Activated T-helper 1 cell treated with anti-CD3 and anti-CD28 coated beads, Interleukin-12 subunit alpha, Interleukin-12 subunit beta, Interleukin-2, Interleukin-4 antibody, amounts not matched to agents 30 ng/mL and 10 ng/mL and 1 ng/mL, durations not matched to agents 14 hours and 24 hours and 36 hours (primary cell): Measurements from ENCODE around the gene BCL2L15. TPM values are rescaled to one million over a fixed set of nuclear protein-coding genes. Genes with fewer than 3 reads are reported as not detected.

Experiments used
- DNase-seq: peaks from one replicate; pipeline ENCODE4 v3.0.0; 2021; ENCODE audit warnings: low spot score
- H3K27ac Mint-ChIP-seq: one replicate; pipeline ENCODE4 v1.8.0; 2021; ENCODE audit warnings: mild to moderate bottlenecking, mixed read lengths
- H3K27me3 Mint-ChIP-seq: one replicate; pipeline ENCODE4 v1.8.0; 2022; ENCODE audit warnings: mild to moderate bottlenecking, moderate library complexity, mixed read lengths; ENCODE audit not compliant: insufficient read depth
- H3K36me3 Mint-ChIP-seq: one replicate; pipeline ENCODE4 v1.8.0; 2021; ENCODE audit warnings: low read depth, mixed read lengths
- H3K4me1 Mint-ChIP-seq: one replicate; pipeline ENCODE4 v1.8.0; 2021; ENCODE audit warnings: low read depth, mixed read lengths
- H3K4me3 Mint-ChIP-seq: one replicate; pipeline ENCODE4 v1.8.0; 2021; ENCODE audit warnings: mild to moderate bottlenecking, moderate library complexity, mixed read lengths
- H3K9me3 Mint-ChIP-seq: one replicate; pipeline ENCODE4 v1.8.0; 2021; ENCODE audit warnings: mixed read lengths
- intact Hi-C: fragments of 100-400 bp; cut with micrococcal nuclease; formaldehyde crosslinking; loops from one replicate; pipeline ENCODE4 v1.15.1; 2024
- total RNA-seq: library from RNA; stranded (reverse); gene quantifications from 2 replicates; pipeline ENCODE4 v1.2.3, GENCODE V29; 2022

Gene BCL2L15
- total RNA-seq, 1 donor from 2014 or later: 0.67 TPM

GRCh38 chr1:113924473-113924872 is 37.1 kb upstream of the BCL2L15 start:
- H3K4me1 Mint-ChIP-seq: peaks cover 16% of the 10 kb centered on the region
- H3K36me3 Mint-ChIP-seq: no peaks in the 10 kb centered on the region
- H3K27ac Mint-ChIP-seq: no peak overlapping the region
- H3K4me3 Mint-ChIP-seq: no peak overlapping the region
- H3K9me3 Mint-ChIP-seq: no peaks in the 10 kb centered on the region
- intact Hi-C loops: no loop called here
- no peak for DNase-seq
- H3K27me3 Mint-ChIP-seq: peaks cover 17% of the 10 kb centered on the region

GRCh38 chr1:113922957-113923356 is 35.6 kb upstream of the BCL2L15 start:
- H3K4me3 Mint-ChIP-seq: no peak overlapping the region
- no peak overlapping the region for H3K27ac Mint-ChIP-seq
- H3K27me3 Mint-ChIP-seq: peaks cover 21% of the 10 kb centered on the region
- no peak for DNase-seq
- H3K9me3 Mint-ChIP-seq: no peaks in the 10 kb centered on the region
- H3K36me3 Mint-ChIP-seq: no peaks in the 10 kb centered on the region
- intact Hi-C loops: no loop called here
- H3K4me1 Mint-ChIP-seq: peaks cover 4% of the 10 kb centered on the region

DNA sequence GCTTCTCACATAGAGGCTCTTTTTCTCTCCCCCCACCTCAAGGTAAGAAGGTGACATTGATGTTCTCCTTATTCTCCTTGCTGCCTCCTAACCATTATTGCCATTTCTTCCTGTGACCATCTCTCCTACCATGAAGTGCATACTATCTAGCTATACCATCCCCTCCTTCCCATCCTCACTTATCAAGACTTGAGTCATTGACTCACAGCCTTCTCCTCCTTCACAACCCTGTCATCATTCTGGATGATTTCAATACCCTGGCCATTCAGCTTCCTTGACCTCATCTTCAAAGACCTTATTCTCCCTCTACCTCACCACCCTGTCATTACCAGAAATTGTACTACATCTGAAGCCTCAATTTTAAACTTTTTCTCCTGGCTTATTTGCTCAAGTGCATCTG is 30.9 kb upstream of the BCL2L15 start:
- intact Hi-C loops: no loop called here

GRCh38 chr1:113917400-113918082 is 30.2 kb upstream of the BCL2L15 start:
- Mint-ChIP-seq H3K4me1 (no peaks in the 10 kb centered on the region), H3K4me3 (no peak overlapping the region), H3K27me3 (peaks cover 9% of the 10 kb centered on the region), H3K27ac (no peak overlapping the region), H3K9me3 (no peaks in the 10 kb centered on the region), H3K36me3 (peaks cover 8% of the 10 kb centered on the region)
- DNase-seq: no peak
- intact Hi-C loops: no loop called here

More for the DNA sequence above, 30.9 kb upstream of the BCL2L15 start:
- no peak overlapping the region for H3K4me3 Mint-ChIP-seq
- DNase-seq: no peak
- no peak overlapping the region for H3K27ac Mint-ChIP-seq
- peaks cover 8% of the 10 kb centered on the region for H3K36me3 Mint-ChIP-seq
- no peaks in the 10 kb centered on the region for H3K4me1 Mint-ChIP-seq
- H3K9me3 Mint-ChIP-seq: no peaks in the 10 kb centered on the region
- H3K27me3 Mint-ChIP-seq: peaks cover 13% of the 10 kb centered on the region

- H3K4me1 Mint-ChIP-seq: no peaks in the 10 kb centered on the region
- intact Hi-C loops: no loop called here
These were observed 29.6 kb upstream of the BCL2L15 start for GRCh38 chr1:113916974-113917373.

DNA sequence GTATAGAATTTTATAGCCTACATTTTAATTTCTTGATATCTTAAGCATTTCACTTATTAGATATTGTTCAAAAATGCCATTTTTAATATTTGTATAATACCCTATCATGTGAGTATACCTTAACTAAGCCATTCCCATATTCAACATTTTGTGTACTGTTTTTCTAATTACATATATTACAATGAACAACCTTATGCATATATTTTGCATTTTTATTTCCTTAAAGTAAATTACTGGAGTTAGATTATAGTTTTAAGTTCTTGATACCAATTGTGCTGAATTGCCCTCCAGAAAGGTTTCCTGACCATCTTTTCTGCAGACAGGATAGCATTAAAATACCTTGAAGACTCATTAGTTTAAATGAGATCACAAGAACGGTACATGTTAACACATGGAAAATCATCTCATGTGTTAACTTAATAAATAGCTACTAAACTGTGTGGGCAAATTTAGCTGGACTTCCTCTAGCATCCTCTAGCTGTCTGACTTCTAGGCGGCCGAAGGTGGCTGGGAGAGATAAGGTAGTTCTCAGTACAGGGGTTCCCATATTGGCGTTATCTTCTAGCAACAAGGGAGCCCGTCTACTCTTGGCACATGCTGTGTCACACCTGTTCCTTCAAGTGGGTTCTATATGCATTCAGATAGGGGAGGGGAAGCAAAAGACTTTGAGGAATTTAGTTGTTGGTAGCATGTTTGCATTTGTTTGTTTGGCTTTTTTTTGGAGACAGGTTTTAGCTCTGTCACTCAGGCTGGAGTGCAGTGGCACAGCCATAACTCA is 26.7 kb upstream of the BCL2L15 start:
- H3K9me3 Mint-ChIP-seq: no peaks in the 10 kb centered on the region
- H3K4me3 Mint-ChIP-seq: no peak overlapping the region
- H3K4me1 Mint-ChIP-seq: peaks cover 12% of the 10 kb centered on the region
- H3K36me3 Mint-ChIP-seq: peaks cover 28% of the 10 kb centered on the region
- intact Hi-C loops: no loop called here
- no peaks in the 10 kb centered on the region for H3K27me3 Mint-ChIP-seq
- H3K27ac Mint-ChIP-seq: no peak overlapping the region
- no peak for DNase-seq

More at GRCh38 chr1:113916974-113917373, 29.6 kb upstream of the BCL2L15 start:
- H3K4me3 Mint-ChIP-seq: no peak overlapping the region
- DNase-seq: no peak
- peaks cover 8% of the 10 kb centered on the region for H3K36me3 Mint-ChIP-seq
- peaks cover 7% of the 10 kb centered on the region for H3K27me3 Mint-ChIP-seq
- no peaks in the 10 kb centered on the region for H3K9me3 Mint-ChIP-seq
- H3K27ac Mint-ChIP-seq: no peak overlapping the region

- H3K9me3 Mint-ChIP-seq: no peaks in the 10 kb centered on the region
- H3K36me3 Mint-ChIP-seq: peaks cover 32% of the 10 kb centered on the region
- intact Hi-C loops: no loop called here
- peaks cover 12% of the 10 kb centered on the region for H3K4me1 Mint-ChIP-seq
- no peaks in the 10 kb centered on the region for H3K27me3 Mint-ChIP-seq
- H3K4me3 Mint-ChIP-seq: no peak overlapping the region
- DNase-seq: no peak
- H3K27ac Mint-ChIP-seq: no peak overlapping the region
These were observed 25.9 kb upstream of the BCL2L15 start for GRCh38 chr1:113913312-113913668.

DNA sequence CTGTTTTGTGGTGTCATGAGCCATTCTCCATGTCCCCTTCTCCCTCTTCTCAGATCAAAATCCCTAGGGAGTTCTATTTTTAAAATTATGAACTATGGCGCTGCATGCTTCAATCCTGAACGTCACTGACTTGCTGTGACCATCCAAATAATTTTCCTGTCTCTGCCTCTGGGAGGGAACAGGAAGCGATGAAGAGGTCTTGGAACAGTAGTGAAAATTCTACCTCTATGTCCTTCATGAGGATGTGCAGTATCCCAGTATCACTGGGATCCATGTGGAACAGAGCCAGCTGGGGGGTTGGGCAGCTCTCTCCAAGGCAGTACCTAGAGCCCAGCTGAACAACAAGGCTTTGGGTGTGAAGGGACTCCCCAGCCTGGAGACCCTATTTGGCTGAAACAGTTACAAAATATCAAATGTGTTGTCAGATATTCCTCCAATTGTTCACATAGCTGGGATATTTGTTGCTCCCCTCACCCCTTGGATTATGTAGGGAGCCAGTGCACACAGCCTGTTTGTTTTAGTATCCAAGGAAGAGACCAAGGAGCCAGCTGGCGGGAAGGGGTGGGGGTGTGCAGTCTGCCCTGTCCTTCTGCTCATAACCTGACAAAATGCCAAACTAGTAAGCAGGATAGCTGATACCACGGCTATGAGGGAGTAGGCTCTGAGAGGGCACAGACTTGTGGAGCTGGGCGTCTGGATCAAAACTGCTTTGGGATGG is 25.4 kb upstream of the BCL2L15 start:
- peaks cover 36% of the 10 kb centered on the region for H3K36me3 Mint-ChIP-seq

GRCh38 chr1:113905435-113905861 is 18.1 kb upstream of the BCL2L15 start:
- Mint-ChIP-seq H3K27me3 (no peaks in the 10 kb centered on the region), H3K4me1 (peaks cover 58% of the 10 kb centered on the region), H3K4me3 (peak overlapping the region; percentile 99), H3K36me3 (peaks cover 41% of the 10 kb centered on the region), H3K9me3 (no peaks in the 10 kb centered on the region), H3K27ac (peak overlapping the region; percentile 95)
- DNase-seq: no peak
- intact Hi-C loops: loop anchor here (1.0 to 10.0 kb wide), 7 partner anchors 24 to 951 kb away; partner anchors contain the start of genes HIPK1, MAGI3, PHTF1 and RSBN1

More for the DNA sequence above, 25.4 kb upstream of the BCL2L15 start:
- peaks cover 17% of the 10 kb centered on the region for H3K4me1 Mint-ChIP-seq
- no peak for DNase-seq
- H3K27me3 Mint-ChIP-seq: no peaks in the 10 kb centered on the region
- H3K27ac Mint-ChIP-seq: no peak overlapping the region
- no peak overlapping the region for H3K4me3 Mint-ChIP-seq
- intact Hi-C loops: no loop called here
- H3K9me3 Mint-ChIP-seq: no peaks in the 10 kb centered on the region

GRCh38 chr1:113904674-113905434 is 17.5 kb upstream of the BCL2L15 start, which contains the start of the genes AP4B1 and DCLRE1B:
AP4B1 (minus strand) TSS chr1:113904799; CDS start chr1:113904717, 82 bp downstream.
DCLRE1B (plus strand) TSS chr1:113905326; CDS start chr1:113905587, 261 bp downstream.
- H3K4me1 Mint-ChIP-seq: peaks cover 58% of the 10 kb centered on the region
- intact Hi-C loops: loop anchor here (1.0 to 10.0 kb wide), 10 partner anchors 24 to 950 kb away; partner anchors contain the start of genes HIPK1, MAGI3, NRAS and PHTF1
- no peaks in the 10 kb centered on the region for H3K9me3 Mint-ChIP-seq
- peak; percentile 98 for DNase-seq
- peak within 1 kb of the TSS; percentile 99 for H3K4me3 Mint-ChIP-seq
- no peaks in the 10 kb centered on the region for H3K27me3 Mint-ChIP-seq
- peak within 1 kb of the TSS; percentile 95 for H3K27ac Mint-ChIP-seq
- H3K36me3 Mint-ChIP-seq: peaks cover 42% of the 10 kb centered on the region

GRCh38 chr1:113904293-113904673 is 16.9 kb upstream of the BCL2L15 start:
- H3K9me3 Mint-ChIP-seq: no peaks in the 10 kb centered on the region
- intact Hi-C loops: loop anchor here (1.0 to 10.0 kb wide), 5 partner anchors 33 to 949 kb away; partner anchors contain the start of genes MAGI3, NRAS, PTPN22 and SLC16A1
- peaks cover 59% of the 10 kb centered on the region for H3K4me1 Mint-ChIP-seq

More at GRCh38 chr1:113904293-113904673, 16.9 kb upstream of the BCL2L15 start:
- Mint-ChIP-seq H3K4me3 (peak overlapping the region; percentile 99), H3K27me3 (no peaks in the 10 kb centered on the region), H3K27ac (peak overlapping the region; percentile 95), H3K36me3 (peaks cover 46% of the 10 kb centered on the region)
- DNase-seq: no peak
